NCI-H2029 (cell line): ENCODE results near the gene STK35.
"Not testable (repeated sequence)": the region's sequence is repeated elsewhere in the genome, so short reads cannot be mapped to it uniquely, and the experiment has no call there.

ENCODE experiments used
- DNase-seq: peaks from one replicate; lab custom pipeline; 2025; lab: John Stamatoyannopoulos, UW

Gene STK35

GRCh38 chr20:2162125-2162822, 60.6 kb downstream of the STK35 start:
- DNase-seq = no peak

GRCh38 chr20:2162823-2163166, 61.2 kb downstream of the STK35 start:
- no peak for DNase-seq

- no peak for DNase-seq
These were observed 61.7 kb downstream of the STK35 start for GRCh38 chr20:2163312-2163711.

GRCh38 chr20:2163757-2164156, 62.1 kb downstream of the STK35 start:
- DNase-seq = no peak

GRCh38 chr20:2164421-2164820, 62.8 kb downstream of the STK35 start:
- no peak for DNase-seq

GRCh38 chr20:2164966-2165365, 63.3 kb downstream of the STK35 start:
- DNase-seq = no peak

- no peak for DNase-seq
These were observed 64.2 kb downstream of the STK35 start for GRCh38 chr20:2165871-2166270.

GRCh38 chr20:2167112-2167511, 65.5 kb downstream of the STK35 start:
- no peak for DNase-seq

GRCh38 chr20:2168946-2169345, 67.3 kb downstream of the STK35 start:
- no peak for DNase-seq

GRCh38 chr20:2169456-2170088, 67.9 kb downstream of the STK35 start:
- DNase-seq = no peak

- DNase-seq = no peak
These were observed 68.8 kb downstream of the STK35 start for GRCh38 chr20:2170404-2170803.

GRCh38 chr20:2171266-2171790, 69.7 kb downstream of the STK35 start:
- DNase-seq = no peak

- DNase-seq = not testable (repeated sequence)
These were observed 70.2 kb downstream of the STK35 start for GRCh38 chr20:2171840-2172239.

- peak; percentile 47 for DNase-seq
These were observed 70.9 kb downstream of the STK35 start for GRCh38 chr20:2172305-2173175.

GRCh38 chr20:2173186-2173585, 71.6 kb downstream of the STK35 start:
- no peak for DNase-seq

GRCh38 chr20:2174067-2174466, 72.4 kb downstream of the STK35 start:
- DNase-seq = no peak

GRCh38 chr20:2176946-2177345, 75.3 kb downstream of the STK35 start:
- no peak for DNase-seq

- DNase-seq = no peak
These were observed 76.9 kb downstream of the STK35 start for GRCh38 chr20:2178318-2179232.

- DNase-seq = no peak
These were observed 77.6 kb downstream of the STK35 start for GRCh38 chr20:2179233-2179580.

GRCh38 chr20:2179949-2180348, 78.3 kb downstream of the STK35 start:
- DNase-seq = no peak

- no peak for DNase-seq
These were observed 81.8 kb downstream of the STK35 start for GRCh38 chr20:2183381-2183780.

- not testable (repeated sequence) for DNase-seq
These were observed 83.3 kb downstream of the STK35 start for GRCh38 chr20:2184933-2185332.
